Measurements from ENCODE around the gene SERGEF.

DNA sequence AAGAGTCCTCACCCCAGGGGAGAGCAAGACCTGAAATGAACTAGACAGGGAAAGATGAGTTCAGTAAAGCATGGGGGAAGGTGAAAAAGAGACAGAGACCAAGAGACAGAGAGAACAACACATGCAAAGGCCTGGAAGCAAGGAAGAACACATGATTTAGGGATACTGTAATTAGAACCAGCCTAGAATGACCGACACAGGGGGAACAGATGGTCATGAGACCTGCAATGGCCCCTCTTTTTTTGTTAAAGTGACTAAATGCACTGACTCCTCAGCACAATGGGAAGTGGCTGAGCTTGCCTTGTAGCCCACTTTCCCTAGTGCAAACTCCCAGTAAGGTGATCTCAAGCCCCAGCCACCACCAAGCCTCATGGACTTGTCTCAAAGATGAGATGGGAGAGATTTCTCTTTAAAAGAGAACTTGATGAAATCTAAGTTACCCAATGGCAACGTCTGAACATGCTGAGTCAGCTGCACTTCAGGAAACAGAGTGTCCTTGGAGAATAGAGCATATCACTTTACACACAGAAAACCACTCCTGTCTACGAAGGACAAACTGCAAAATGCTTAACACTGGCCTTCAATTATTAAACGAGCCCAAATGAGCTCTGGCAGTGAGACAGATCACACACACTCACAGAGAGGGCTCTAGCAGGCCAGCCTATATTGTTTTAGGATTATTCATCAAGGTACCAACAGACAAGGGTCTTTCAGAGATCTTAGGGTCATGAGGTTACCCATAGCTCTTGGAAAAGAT, 91.0 kb downstream of the SERGEF start:
- no peak for TF ChIP-seq EZH2 (IDR thresholded peaks at IDR 0.05; ENCODE audit: insufficient read depth, poor library complexity, severe bottlenecking)
- no peak for TF ChIP-seq EZH2phosphoT487 (IDR thresholded peaks at IDR 0.05; ENCODE audit: insufficient read depth, low read depth)
